GM21515 (cell line): ENCODE data around the gene RFPL3.
"Not testable (repeated sequence)": the region's sequence is repeated elsewhere in the genome, so short reads cannot be mapped to it uniquely, and the experiment has no call there.

Experiments used
- ATAC-seq: cut with Tn5 transposase; IDR thresholded peaks from one replicate; pipeline ENCODE4 v1.9.1; 2021; ENCODE audit not compliant: unreplicated experiment

The RFPL3 gene

DNA sequence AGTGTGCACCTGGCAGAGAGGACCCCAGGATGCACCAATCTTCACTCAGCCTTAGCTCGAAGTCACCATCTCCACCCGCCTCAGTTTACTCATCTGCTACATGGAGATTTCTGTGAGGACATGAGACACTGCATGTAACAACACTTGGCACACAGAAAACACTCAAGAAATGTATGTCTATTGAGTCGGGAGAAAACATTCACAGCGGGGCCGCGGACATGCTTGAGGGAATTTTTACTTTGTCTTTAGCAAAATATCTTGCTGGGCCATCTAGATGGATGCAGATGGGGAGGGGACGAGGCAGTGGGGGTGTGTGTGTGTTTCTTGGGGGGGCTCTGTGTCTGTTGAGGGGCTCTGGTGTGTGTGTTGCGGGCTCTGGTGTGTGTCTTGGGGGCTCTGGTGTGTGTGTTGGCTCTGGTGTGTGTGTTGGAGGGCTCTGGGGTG is 28.4 kb upstream of the RFPL3 start:
- no peak for ATAC-seq

DNA sequence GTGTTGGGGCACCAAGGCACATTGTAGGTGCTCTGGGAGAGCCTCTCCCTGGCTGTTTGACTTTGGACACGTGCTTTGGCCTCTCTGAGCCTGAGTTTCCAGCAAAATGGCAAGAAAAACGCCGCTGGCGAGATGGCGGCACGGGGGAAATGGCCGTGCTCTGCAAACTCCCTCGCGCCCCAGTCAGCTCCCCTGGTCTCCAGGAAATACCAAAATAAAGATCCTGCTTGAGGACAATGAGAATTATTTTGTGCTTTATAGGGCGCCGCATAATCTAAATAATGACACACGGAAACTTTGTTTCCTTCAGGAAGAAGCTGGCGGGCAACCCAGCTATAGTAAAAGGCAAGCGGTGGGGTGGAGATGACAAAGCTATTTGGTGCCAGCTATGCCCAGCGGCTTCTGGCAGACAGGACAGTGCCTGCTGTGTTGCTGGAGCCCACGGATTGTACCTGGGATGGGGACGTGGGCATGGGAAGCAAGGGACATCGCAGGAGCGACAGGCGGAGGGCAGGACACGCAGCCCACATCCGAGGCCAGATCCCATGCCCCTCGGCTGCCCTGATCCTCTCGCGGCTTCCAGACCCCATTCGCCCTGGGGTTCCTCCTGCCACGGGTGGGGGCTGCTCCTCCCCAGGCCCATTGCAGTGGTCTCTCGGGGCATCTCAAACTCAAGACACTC is 26.3 kb upstream of the RFPL3 start:
- ATAC-seq, result no peak

DNA sequence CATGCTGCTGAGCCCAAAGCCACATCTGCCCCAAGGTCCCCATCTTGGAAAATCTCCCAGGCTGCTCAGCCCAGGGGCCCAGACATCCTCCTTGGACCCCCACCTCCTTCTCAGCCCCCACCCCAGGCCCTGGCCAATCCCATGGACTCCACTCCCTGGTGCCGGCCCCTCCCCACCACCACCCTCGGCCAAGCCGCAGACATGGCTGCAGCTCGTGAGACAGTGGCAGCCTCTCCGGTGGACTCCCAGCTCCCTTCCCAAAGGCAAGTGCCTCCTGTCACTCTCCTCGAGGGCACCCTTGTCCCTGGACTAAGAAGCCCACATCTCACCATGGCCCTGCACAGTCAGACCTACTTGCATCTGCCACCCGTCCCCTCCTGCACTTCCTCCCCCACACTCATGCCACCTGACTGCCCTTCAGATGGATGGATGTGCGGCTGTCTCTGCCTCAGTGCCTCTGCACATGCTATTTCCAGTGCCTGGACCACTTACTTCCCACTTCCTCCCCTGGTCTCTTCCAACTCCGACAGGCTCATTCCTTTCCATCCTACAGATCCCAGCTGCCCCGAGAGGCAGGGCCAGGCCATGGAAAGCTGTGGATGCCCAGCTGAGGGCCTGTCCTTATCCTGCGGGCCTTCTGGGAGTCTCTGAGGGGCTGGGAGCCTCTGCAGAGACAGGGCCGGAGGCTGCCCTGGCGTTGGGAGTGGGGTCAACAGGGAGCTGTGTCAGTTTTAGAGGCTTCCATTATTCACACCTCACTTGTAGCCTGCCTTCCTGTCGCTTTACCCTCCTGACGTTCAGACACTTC is 25.5 kb upstream of the RFPL3 start:
- no peak for ATAC-seq

DNA sequence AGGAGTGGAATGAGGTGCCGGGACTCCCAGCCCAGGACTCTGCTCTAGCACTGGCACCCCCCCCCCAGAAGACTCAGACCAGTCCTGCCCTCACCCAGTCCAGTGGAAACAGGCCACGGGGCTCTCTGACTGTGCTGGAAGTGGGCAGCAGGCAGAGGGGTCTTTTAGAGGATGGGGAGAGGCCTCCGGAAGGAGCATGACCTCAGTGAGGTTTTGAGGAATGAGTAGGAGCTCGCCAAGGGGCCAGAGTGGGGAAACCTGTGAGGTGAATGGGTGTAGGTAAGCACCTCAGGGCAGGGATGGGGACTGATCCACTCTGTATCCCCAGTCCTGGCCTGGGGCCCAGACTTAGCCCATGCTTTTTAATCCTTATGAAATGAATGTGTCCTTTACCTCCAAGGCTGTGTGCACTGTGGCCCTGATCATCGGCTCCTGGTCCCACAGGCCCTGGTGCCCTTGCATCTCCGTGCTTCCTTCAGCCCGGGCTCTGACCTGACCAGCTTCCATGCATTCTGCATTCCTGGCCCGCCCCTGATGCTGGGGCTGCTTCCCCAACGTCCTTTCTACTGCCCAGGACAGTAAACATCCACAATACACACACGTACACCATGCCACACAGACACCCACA is 24.4 kb upstream of the RFPL3 start:
- ATAC-seq, result no peak

DNA sequence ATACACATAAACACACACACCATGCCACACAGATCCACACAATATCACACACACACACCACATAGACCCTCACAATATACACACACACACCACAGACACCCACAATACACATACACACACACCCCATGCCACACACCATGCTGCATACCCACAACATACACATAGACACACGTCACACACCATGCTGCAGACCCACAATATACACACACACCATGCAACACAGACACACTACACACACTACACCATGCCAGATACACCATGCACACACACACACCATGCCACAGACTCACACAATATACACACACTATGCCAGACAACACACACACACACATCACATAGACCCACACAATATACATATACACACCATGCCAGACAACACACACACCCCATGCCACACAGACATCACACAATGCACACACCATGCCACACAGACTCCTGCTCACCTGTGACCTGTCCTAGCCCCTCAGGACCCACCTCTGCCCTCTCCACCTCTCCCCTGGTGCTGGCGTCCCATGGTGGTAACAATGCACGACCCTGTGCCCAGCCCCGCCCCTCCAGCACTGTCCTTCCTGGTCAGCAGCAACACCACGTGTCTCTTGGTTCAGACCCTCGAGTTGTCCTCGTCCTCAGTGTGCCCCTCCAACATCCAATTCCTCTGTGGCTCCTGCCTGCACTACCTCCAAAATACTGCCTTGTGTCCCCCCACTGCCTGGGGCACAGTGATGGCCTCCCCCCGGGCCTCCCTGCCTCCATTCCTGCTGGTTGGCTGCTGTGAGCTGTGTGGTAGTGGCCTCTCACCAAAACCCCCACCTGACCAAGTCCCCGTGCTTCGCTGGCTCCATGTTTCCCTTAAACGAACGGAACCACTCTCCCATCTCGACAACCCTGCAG is 23.7 kb upstream of the RFPL3 start:
- ATAC-seq, result no peak

DNA sequence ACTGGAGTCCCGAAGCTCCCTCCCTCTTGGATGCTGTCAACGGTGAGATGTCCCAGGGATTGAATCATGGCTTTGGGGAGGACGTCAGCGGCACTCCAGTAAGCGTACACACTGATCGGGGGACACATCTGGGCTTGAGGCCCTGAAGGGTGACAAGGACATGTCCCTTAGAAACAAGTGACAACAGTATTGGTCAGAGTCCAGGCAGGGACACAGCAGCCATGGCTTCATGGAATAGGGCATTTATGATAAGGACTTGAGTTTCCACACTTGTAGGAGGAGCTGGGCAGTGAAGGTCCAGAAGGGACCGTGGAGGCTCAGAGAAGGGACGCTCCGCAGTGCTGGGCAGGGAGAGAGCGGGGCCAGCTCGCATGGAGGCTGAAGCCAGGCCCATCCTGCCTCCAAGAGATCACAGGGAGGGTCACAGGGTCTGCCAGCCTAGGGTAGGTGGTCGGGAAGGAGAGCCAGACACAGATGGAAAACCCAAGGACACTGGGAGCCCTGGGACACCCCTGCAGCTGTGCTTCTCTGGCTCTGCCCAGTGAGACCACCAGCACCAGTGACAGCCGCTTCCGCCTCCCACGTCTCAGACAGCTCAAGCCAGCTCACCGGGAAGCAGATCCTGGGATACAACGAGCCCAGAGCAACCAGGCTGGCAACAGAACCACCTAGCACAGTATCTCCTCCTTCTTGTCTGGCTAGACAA is 22.9 kb upstream of the RFPL3 start:
- no peak for ATAC-seq

DNA sequence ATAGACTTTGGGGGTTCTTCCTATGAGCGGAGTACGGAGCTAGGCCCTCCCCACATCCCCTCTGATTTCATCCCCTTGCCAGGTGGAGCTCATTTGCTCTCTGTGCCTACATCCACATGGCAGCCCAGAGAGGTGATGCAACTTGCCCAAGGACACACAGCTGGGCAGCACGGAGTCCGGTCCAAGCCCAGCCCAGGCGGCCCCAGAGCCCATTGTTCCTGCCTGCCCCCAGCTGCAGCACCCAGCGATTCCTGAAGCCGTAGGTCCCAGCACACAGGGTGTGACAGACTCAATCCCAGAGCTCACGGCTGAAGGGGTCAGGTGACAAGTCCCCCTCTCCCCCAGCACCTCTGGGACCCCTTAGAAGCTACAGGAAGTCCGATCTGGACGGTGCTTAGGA is 22.2 kb upstream of the RFPL3 start:
- no peak for ATAC-seq

DNA sequence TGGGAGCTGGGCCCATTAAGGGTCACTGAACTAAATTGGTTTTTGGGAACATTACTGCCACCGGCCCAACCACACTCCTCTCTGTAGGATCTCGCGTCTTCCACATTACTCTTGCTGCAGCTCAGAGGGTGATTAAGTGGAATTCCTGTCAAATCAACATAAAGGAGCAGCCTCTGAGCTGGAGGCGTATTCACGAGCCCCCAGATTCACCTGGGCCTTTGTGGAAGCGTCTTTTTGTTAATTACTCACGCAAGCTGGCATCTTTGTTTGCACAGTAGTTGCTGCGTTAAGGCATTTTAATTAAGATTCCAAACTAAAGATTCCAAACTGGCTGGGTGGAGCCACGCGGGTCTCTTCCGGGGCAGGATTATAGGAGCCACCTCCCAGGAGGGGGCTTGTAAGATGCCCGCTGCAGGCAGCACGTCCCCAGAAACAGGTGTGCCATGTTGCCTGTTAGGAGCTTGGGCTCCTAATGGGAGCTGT is 21.5 kb upstream of the RFPL3 start:
- no peak for ATAC-seq

DNA sequence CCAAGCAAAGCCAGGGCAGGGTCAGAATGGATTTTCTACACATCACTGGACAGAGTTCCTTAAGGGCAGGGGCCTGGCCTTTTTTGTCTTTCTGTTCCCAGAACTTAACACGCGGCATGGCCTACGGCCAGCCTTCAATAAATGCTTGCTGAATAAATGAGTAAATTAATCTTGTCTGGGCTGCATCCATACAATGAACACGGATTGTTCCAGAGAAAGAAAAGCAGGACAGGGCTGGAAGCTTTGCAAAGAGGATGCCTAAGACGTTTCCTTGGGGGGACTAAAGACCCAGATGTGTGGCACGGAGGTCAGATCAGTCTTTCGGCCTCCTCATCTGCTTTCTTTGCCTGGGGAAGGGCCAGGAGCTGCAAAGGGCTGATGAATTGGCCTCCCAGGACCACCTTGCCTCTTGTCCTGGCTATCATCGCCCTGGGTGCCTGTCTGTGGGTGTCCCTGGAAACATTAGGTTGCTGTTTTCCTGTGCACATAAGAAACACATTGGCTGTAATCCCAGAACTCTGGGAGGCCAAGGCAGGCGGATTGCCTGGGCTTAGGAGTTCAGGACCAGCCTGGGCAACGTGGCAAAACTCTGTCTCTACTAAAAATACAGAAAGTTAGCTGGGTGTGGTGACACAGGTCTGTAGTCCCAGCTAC is 20.8 kb upstream of the RFPL3 start:
- ATAC-seq, result no peak

DNA sequence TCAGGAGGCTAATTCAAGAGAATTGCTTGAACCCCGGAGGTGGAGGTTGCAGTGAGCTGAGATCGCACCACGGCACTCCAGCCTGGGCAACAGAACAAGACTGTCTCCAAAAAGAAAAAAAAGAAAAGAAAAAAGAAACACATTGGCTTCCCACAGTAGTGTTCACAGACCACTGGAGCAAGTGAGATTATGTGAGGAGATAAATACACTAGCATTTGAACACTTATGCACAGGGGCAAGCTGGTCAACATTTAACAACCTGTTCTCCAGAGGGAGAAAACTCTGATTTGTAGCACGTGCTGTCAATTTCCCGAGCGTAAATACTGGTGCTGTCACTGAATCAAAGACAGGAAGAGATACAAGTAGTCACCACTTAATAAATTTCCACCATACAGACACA is 20.2 kb upstream of the RFPL3 start:
- ATAC-seq, result not testable (repeated sequence)

DNA sequence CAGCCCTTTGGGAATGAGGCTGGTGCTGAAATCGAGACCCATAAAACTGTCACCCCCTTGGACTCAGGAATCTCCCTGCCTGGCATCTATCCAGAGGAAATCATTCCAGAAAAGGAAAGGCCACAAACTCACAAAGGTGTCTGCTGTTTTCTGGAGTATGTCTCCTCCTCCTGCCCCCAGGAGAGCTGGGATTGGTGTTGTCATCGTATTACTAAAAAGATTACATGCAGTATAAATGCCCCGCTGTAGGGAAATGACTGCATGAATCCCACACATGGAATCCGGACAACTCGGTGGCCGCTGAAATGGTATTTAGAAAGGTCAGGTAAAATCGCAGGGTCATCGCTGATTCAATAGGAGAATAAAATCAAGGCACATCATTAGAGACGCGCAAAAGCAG is 18.9 kb upstream of the RFPL3 start:
- ATAC-seq, result no peak

DNA sequence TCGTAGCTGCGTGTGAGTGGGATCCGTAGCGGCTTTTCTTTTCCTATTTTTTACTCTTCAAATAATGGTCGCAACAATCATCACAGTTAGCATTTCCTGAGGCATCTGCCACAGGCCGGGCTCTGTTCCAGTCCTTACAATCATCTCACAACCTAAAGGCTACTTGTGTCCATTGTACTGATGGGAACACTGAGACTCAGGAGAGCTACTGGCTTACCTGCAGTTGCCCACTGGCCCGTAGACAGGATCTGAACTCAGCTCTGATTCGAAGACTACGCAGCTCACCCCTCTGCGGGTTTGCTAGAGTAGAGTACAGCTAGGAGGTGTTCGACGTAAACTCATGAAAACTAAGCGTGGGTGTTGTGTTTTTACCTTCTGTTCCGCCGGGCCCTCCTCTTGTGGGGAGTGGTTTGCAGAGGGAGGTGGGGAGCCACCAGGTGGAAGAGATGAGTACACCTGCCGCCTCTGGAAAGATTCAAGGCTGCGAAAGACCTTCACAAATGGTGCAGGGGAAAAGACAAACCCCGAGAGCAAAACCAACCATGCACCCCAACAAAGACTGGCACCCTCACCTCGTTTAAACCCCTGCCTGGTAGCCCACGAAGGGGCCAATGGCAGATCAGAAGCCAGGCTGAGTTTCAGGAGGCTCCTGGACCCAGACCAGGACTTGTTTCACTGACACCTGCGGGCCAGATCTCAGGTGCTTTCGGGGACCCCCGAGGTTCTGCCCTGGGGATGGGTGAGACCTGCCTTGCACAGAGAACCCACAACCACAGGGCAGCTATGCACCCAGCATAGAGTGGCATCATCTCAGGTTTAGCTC is 18.3 kb upstream of the RFPL3 start:
- no peak for ATAC-seq

DNA sequence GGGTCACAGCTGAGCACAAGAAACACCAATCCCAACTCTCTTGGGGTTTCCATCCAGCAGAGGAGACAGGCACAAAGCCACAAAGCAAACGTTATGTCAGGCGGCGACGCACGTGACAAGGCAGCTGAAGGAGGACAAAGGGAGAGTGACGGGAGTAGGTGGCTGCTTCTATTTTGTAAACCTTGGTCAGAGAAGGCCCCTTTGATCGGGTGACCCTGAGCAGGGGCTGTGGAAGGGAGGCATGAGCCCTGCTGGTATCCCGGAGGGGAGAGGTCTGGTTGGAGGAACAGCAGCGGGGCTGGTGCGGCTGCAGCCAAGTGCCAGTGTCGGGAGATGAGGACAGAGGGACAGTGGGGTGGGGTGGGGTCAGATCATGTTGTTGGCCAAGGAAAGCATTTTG is 17.3 kb upstream of the RFPL3 start:
- ATAC-seq, result no peak

DNA sequence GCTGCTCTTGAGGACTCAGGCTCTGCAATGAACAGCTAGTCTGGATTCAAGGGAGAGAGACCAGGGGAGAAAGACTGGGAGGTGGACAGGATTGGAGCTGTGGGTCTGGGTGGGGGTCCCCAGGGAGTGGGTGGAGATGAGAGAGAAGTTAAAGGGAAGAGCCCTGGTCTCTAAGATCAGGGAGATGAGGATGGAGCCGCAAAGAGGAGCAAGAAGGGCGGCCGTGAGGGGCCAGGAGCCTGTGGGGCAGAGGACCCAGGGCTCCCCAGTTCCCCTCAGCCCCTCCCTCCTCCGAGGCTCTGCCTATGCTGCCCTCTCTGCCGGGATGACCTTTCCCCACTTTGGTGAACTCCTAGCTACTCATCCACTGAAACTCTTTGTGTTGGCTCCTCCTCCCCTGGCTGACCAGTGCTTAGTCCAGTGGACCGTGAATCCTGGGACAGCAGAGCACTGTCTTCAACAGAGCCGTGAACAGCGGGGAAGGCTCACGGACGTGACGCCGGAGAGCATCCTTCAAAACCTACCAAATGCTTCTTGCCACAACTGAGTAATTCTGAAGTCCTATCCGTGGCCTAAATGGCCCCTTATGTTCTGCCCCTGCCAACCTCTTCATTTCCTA is 16.4 kb upstream of the RFPL3 start:
- ATAC-seq, result no peak

DNA sequence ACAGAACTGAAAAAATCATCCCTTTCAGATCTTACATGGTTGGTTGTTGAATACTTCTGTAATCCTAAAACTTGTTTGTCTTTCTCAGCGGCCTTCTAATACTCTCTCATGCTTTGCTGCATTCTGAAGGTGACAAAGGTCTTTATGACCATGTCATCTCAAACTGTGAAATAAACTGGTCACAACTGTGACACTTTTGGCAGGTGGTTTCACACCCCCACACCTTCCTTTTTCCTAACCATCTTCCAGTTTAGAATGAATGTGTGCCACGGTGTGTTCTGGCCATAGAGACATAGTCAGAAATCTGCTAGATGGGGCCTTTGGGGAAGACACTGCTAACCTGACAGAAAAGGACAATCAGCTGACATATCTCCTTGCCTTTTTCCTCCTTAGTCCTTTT is 14.7 kb upstream of the RFPL3 start:
- no peak for ATAC-seq

DNA sequence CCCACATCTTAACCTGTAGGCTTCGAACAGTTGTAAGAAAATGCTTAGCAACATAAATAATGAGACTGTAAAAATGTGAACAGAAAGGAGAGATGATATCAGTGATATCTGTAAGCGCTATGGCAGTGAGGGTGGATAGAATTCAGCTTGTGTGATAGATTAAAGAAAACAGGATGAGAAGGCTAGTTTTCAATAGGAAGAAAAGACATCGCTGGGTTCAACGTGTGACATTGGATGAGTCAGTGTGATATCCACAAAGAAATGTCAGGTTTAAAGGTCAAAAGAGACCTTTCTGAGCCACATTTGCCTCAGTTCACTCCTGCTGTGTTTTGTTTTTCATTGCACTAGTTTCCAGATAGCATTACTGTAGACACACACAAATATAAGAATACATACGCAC is 13.7 kb upstream of the RFPL3 start:
- ATAC-seq, result no peak

DNA sequence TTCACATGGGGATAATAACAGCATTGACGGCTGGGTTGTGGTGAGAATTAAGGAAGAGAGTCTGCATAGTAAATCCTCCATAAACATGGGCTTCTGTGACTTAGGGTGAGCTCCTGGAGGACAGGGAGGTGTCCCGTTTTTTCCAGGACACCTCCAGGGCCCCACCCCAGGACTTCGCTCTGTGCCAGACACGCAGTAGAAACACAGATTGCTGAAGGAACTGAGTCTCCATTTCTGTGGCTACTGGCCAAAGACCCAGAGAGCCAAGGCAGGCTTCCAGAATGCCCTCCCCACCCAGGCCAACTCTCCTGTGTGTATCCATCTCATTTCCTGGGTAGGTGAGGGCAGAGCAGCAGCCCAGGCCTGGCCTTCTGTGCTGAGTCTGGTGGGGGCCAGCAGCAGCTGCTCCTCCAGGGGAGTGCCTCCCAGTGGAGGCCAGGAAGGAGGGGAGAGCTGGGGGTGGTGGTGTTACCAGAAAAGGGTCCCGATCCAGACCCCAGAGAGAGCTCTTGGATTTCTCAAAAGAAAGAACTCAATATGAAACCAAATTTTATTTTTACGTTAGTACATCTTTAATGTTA is 9.5 kb upstream of the RFPL3 start:
- ATAC-seq, result no peak

DNA sequence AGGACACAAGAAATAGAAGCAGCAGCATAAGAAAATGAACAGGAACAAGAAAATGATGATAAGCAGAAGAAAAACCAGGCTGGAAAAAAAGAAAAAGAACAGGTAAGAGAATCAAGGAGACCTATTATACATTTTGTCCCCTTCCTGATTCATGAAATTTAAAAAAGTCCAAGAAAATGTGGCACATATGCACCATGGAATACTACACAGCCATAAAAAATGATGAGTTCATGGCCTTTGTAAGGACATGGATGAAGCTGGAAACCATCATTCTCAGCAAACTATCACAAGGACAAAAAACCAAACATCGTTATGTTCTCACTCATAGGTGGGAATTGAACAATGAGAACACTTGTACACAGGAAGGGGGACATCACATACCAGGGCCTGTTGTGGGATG is 5.8 kb upstream of the RFPL3 start:
- ATAC-seq, result not testable (repeated sequence)
